Neural progenitor cell (in vitro differentiated cells): Measurements from ENCODE around the gene CYP1A2. TPM values are rescaled to one million over a fixed set of nuclear protein-coding genes. Genes with fewer than 3 reads are reported as not detected.

Experiments
- DNase-seq: peaks from one replicate; pipeline ENCODE4 v3.0.0-alpha.2; 2016; ENCODE audit warnings: low spot score
- H2AFZ ChIP-seq: fragments of 200-600 bp; sonication (generic); replicated peaks from 2 replicates; pipeline ENCODE4 v1.6.1; 2016; ENCODE audit warnings: antibody characterized with exemption
- H3F3A ChIP-seq: fragments of 200-600 bp; sonication (generic); 2 replicates; pipeline ENCODE4 v1.6.1; 2016; ENCODE audit warnings: antibody characterized with exemption, low read depth
- H3K27ac ChIP-seq: fragments of 200-600 bp; sonication (generic); 2 replicates; pipeline ENCODE4 v1.5.1; 2016; ENCODE audit warnings: mild to moderate bottlenecking
- H3K27me3 ChIP-seq: fragments of 200-600 bp; sonication (generic); 2 replicates; pipeline ENCODE4 v1.6.1; 2016; ENCODE audit warnings: mild to moderate bottlenecking, moderate library complexity
- H3K36me3 ChIP-seq: fragments of 200-600 bp; sonication (generic); 2 replicates; pipeline ENCODE4 v1.5.1; 2016
- H3K4me1 ChIP-seq: fragments of 200-600 bp; sonication (generic); 2 replicates; pipeline ENCODE4 v1.6.1; 2016; ENCODE audit warnings: mixed run types
- H3K4me2 ChIP-seq: fragments of 200-600 bp; sonication (generic); 2 replicates; pipeline ENCODE4 v1.6.1; 2016
- H3K4me3 ChIP-seq: fragments of 200-600 bp; sonication (generic); 2 replicates; pipeline ENCODE4 v1.5.1; 2016
- H3K79me2 ChIP-seq: fragments of 200-600 bp; sonication (generic); 2 replicates; pipeline ENCODE4 v1.6.1; 2016; ENCODE audit warnings: low read depth
- H3K9ac ChIP-seq: fragments of 200-600 bp; sonication (generic); 2 replicates; pipeline ENCODE4 v1.6.1; 2016
- H3K9me3 ChIP-seq: fragments of 200-600 bp; sonication (generic); 2 replicates; pipeline ENCODE4 v1.5.1; 2016; ENCODE audit warnings: low read depth
- H4K20me1 ChIP-seq: fragments of 200-600 bp; sonication (generic); 2 replicates; pipeline ENCODE4 v1.6.1; 2016; ENCODE audit warnings: low read depth
- H3K27ac Mint-ChIP-seq: 3 replicates; pipeline ENCODE4 v1.8.0; 2021; ENCODE audit warnings: mixed read lengths
- H3K27me3 Mint-ChIP-seq: 2 replicates; pipeline ENCODE4 v1.8.0; 2022; ENCODE audit warnings: low read depth, mild to moderate bottlenecking, inconsistent platforms, moderate library complexity, mixed read lengths; ENCODE audit not compliant: insufficient read depth
- H3K36me3 Mint-ChIP-seq: 3 replicates; pipeline ENCODE4 v1.8.0; 2021; ENCODE audit warnings: mixed read lengths
- H3K4me1 Mint-ChIP-seq: 3 replicates; pipeline ENCODE4 v1.8.0; 2021; ENCODE audit warnings: mixed read lengths
- H3K4me3 Mint-ChIP-seq: 3 replicates; pipeline ENCODE4 v1.8.0; 2021; ENCODE audit warnings: mild to moderate bottlenecking, moderate library complexity, mixed read lengths
- H3K9me3 Mint-ChIP-seq: 3 replicates; pipeline ENCODE4 v1.8.0; 2020; ENCODE audit warnings: mixed read lengths
- CTCF ChIP-seq: fragments of 200-600 bp; sonication (generic); IDR thresholded peaks from 2 replicates; pipeline ENCODE4 v1.5.1; 2017; ENCODE audit warnings: antibody characterized with exemption, mild to moderate bottlenecking
- EZH2 ChIP-seq: fragments of 200-600 bp; sonication (generic); IDR thresholded peaks from 2 replicates; pipeline ENCODE4 v1.6.1; 2017; ENCODE audit warnings: antibody characterized with exemption, mild to moderate bottlenecking, moderate library complexity
- EZH2phosphoT487 ChIP-seq: fragments of 200-600 bp; sonication (generic); IDR thresholded peaks from 2 replicates; pipeline ENCODE4 v1.6.1; 2017; ENCODE audit warnings: antibody characterized with exemption
- total RNA-seq: library from RNA; depleted of rRNA; stranded (reverse); fragments of >200 nt; gene quantifications from 2 replicates; pipeline ENCODE4 v1.2.3, GENCODE V29; 2015; ENCODE audit warnings: low replicate concordance

CYP1A2 gene
- total RNA-seq, 1 donor from 2014 or later, result not detected

- Histone ChIP-seq H3F3A (no peaks in the 10 kb centered on the region), H3K4me1 (no peaks in the 10 kb centered on the region), H3K27ac (no peak overlapping the region), H3K9me3 (no peaks in the 10 kb centered on the region), H2AFZ (no peak overlapping the region), H4K20me1 (no peaks in the 10 kb centered on the region), H3K79me2 (no peaks in the 10 kb centered on the region), H3K4me3 (no peak overlapping the region), H3K9ac (no peak overlapping the region), H3K4me2 (no peak overlapping the region), H3K36me3 (no peaks in the 10 kb centered on the region), H3K27me3 (peaks cover 74% of the 10 kb centered on the region)
- Mint-ChIP-seq H3K27ac (no peak overlapping the region), H3K9me3 (peaks cover 13% of the 10 kb centered on the region), H3K36me3 (peaks cover 4% of the 10 kb centered on the region), H3K27me3 (peaks cover 19% of the 10 kb centered on the region), H3K4me3 (no peak overlapping the region), H3K4me1 (peaks cover 4% of the 10 kb centered on the region)
- no peak for DNase-seq
- TF ChIP-seq EZH2 (no peak), EZH2phosphoT487 (no peak), CTCF (no peak)
Measured at GRCh38 chr15:74742422-74742821, 6.2 kb upstream of the CYP1A2 start.

- Mint-ChIP-seq H3K27me3 (peaks cover 18% of the 10 kb centered on the region), H3K4me1 (no peaks in the 10 kb centered on the region)
Measured at GRCh38 chr15:74746389-74746788, 2.3 kb upstream of the CYP1A2 start.

GRCh38 chr15:74749832-74750231 lies 1.2 kb downstream of the CYP1A2 start:
- Mint-ChIP-seq H3K4me1 (peaks cover 2% of the 10 kb centered on the region), H3K27ac (no peak overlapping the region), H3K27me3 (peaks cover 18% of the 10 kb centered on the region), H3K9me3 (no peaks in the 10 kb centered on the region), H3K4me3 (no peak overlapping the region), H3K36me3 (no peaks in the 10 kb centered on the region)
- TF ChIP-seq EZH2 (no peak), EZH2phosphoT487 (no peak), CTCF (no peak)
- Histone ChIP-seq H3K4me3 (no peak overlapping the region), H3K79me2 (no peaks in the 10 kb centered on the region), H3K4me1 (peaks cover 12% of the 10 kb centered on the region), H3K27ac (no peak overlapping the region), H4K20me1 (peaks cover 36% of the 10 kb centered on the region), H3F3A (no peaks in the 10 kb centered on the region), H2AFZ (no peak overlapping the region), H3K4me2 (no peak overlapping the region), H3K27me3 (peaks cover 100% of the 10 kb centered on the region), H3K9ac (no peak overlapping the region), H3K9me3 (no peaks in the 10 kb centered on the region), H3K36me3 (no peaks in the 10 kb centered on the region)
- DNase-seq, result no peak

More at GRCh38 chr15:74746389-74746788, 2.3 kb upstream of the CYP1A2 start:
- Histone ChIP-seq H3K4me3 (no peak overlapping the region), H3K9me3 (no peaks in the 10 kb centered on the region), H3K4me2 (no peak overlapping the region), H3F3A (no peaks in the 10 kb centered on the region), H4K20me1 (peaks cover 24% of the 10 kb centered on the region), H3K36me3 (no peaks in the 10 kb centered on the region), H3K27me3 (peaks cover 96% of the 10 kb centered on the region), H2AFZ (no peak overlapping the region), H3K9ac (no peak overlapping the region), H3K27ac (no peak overlapping the region), H3K4me1 (peaks cover 12% of the 10 kb centered on the region), H3K79me2 (no peaks in the 10 kb centered on the region)
- no peak overlapping the region for H3K4me3 Mint-ChIP-seq
- no peak for DNase-seq
- H3K9me3 Mint-ChIP-seq, result peaks cover 9% of the 10 kb centered on the region
- TF ChIP-seq EZH2phosphoT487, result no peak
- TF ChIP-seq CTCF, result no peak
- TF ChIP-seq EZH2, result no peak
- peaks cover 4% of the 10 kb centered on the region for H3K36me3 Mint-ChIP-seq
- H3K27ac Mint-ChIP-seq, result no peak overlapping the region
